NCI-H2081 (cell line): Measurements from ENCODE around the gene CHMP6.
A peak's percentile ranks its signal among the peaks of the same experiment; 100 is the strongest.

Experiments
- DNase-seq, 2 experiments: peaks; one replicate each; lab custom pipeline; 2025; lab: John Stamatoyannopoulos, UW

The CHMP6 gene

DNA sequence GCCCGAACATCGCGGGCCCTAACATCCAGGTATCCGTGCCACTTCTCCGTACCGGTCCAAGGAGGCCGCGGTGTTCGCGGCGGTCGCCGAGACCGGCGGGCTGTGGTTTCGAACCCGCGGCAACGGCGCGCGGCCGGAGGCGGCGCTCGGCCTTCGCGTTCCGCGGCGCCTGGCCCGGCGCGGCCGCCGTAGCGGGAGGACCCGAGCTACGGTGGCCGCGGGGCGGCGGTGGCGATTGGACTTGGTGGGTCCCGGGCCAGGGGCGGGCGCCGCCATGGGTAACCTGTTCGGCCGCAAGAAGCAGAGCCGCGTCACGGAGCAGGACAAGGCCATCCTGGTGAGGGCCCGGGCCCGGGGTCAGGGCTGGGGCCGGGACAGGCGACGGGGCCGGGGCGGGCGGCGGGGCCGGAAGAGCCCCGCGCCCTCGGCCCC is at the start of gene CHMP6:
CHMP6 (plus strand) TSS at position 197 of the 432 bp plus-strand sequence; CDS start at position 275, 78 bp downstream.
- peak; percentile 54 to 78 for DNase-seq

DNA sequence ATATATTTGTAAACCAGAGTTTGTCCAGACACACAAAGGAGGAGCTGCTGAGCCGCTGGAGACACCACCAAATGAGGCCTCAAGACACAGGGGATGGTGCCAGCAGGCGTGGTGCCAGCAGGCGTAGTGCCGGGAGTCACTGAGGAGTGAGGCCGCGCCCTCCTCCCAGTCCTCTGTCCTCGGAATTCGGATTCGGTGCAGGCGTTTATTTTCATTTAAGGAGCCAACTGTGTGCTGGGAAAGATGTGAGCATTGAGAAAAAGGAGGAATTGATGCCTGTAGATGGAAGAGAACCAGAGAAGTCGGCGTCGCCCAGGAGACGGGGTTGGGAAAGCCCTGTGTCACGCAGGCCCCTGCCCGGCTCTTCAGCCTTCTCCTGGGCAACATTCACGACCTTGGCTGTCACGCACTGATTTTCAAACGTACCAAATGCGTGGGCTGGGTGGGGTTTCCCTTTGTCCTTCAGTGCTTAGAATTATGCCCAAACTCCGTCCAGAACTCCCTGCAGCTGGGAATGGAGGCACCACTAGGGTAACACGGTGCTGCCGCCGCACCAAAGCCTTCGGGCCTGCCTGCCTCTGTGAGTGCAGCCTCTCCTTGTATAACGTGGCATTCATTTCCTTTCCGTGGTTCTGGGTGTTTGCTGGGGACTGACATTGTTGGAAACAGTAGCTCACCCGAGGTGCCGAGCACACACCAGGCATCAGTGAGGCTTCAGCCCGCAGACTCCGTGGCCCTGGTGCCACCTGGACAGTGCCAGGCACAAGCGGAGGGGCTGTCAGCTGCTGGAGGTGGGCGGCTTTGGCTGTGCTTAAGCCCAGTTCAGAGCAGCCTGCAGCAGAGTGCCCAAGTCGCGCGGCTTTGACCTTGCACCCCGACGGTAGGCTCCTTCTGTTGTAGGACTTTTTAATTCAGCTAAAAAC is 49.0 kb upstream of the CHMP6 start:
- no peak for DNase-seq

DNA sequence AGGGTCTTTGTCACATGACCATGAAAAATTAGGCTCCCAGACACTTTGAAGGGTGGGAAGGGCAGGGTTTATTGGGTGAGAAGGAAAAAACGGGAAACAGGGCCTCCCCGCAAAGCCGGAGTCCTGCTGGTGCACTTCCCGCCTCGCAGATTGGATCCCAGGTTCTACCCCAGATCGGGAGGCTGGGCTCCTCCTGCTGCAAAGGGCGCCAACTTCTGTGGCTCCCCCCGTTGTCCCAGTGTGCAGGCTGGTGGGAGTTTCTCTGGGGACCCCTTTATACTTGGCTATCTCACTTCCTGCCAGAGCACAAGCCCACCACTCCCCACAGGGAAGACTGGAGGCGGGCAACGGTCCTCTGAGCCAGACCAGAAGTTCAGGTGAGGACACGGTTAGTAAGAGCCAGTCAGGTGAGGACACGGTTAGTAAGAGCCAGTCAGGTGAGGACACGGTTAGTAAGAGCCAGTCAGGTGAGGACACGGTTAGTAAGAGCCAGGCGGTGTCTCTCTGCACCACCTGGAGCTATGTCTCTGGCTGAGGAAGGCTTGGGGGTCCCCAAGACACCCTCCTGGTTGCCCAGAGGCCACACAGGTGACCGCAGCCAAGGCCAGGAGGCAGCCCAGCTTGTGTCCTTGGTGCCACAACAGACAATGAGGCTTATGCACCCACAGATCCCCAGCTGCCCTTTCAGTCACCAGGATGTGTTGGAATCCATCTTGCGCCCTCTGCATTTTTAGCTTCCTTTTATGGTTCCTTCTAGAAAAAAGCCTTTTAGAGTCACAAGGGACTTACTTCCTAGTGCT is 48.1 kb upstream of the CHMP6 start:
- no peak for DNase-seq

DNA sequence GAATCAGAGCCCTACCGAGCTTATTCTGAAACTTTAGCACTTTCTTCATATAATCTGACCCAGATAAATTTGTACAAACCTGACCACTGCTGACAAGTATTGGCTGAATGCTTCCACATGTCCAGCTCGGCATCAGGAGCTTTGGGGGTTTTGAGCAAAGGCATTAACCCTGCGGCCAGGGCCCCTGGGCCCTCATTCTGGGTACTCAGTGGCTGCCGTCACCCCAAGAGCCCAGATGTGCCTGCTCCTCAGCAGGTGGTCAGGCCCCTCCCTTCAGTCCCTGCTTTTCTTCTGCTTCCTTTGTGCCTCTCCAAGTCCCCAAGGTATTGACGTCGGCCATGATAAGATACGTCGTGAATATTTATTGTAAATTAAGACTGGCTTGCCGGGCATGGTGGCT is 47.3 kb upstream of the CHMP6 start:
- DNase-seq, result no peak

DNA sequence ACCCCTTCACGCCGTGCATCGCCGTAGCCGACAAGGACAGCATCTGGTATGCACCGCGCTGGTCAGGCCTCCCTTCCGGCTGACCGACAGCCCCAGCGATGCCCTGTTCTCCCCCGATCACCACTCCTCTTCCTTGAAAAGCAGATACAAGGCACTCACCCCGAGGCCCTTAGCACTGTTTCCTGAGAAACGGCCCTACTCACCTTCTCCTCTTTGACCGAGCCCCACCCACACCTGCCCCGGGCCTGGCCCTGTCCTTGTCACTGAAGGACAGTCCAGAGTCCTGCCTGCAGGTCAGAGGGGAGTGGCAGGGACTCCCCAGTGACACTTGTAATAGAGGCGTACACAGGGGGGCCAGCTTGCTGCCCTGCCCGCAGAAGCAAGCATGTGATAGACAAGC is 45.9 kb upstream of the CHMP6 start:
- DNase-seq, result no peak

DNA sequence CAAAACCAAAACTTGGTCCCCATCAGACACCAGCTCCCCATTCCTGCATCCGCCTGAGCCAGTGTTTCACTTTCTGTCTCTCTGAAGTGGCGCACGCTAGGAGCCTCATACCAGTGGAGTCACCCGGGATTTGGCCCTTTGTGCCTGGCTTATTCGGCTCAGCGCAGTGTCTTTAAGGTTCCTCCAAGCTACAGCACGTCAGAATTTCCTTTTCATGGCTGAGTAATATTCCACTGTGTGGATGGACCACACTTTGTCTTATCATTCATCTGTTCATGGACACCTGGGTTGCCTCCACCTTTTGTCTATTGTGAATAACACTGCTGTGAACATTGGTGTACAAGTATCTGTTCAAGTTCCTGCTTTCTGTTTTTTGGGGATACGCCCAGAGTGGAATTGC is 45.2 kb upstream of the CHMP6 start:
- DNase-seq, result no peak

DNA sequence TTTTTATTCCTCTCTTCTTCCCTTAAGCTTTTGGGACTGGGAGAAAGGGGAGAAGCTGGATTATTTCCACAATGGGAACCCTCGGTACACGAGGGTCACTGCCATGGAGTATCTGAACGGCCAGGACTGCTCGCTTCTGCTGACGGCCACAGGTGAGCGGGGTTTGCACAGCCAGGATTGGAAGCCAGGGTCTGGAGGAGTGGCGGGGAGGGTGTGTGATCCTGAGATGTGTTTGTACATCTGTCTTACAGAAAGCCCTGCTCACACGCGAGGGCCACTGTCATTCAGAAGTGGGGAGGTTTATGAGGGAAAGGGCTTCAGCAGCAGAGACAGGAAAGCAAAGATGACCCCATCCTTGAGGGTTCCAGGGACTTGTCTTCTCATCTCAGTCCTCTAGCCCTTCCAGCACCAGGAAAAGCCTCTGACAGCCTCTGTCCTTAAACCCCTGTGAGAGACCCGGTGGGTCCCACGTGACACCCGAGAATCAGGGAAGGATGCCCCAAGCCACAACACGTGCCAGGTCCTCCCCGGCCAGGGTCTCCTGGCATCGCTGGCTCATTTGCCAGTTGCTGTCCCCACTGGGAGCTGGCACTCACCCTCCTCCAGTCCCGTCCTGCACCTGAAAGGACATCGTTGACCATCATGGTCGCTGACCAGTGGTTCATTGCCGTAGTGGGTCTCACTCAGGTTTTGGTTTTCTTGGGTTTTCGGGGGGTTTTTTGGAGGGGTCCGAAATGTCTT is 44.3 kb upstream of the CHMP6 start:
- no peak for DNase-seq

DNA sequence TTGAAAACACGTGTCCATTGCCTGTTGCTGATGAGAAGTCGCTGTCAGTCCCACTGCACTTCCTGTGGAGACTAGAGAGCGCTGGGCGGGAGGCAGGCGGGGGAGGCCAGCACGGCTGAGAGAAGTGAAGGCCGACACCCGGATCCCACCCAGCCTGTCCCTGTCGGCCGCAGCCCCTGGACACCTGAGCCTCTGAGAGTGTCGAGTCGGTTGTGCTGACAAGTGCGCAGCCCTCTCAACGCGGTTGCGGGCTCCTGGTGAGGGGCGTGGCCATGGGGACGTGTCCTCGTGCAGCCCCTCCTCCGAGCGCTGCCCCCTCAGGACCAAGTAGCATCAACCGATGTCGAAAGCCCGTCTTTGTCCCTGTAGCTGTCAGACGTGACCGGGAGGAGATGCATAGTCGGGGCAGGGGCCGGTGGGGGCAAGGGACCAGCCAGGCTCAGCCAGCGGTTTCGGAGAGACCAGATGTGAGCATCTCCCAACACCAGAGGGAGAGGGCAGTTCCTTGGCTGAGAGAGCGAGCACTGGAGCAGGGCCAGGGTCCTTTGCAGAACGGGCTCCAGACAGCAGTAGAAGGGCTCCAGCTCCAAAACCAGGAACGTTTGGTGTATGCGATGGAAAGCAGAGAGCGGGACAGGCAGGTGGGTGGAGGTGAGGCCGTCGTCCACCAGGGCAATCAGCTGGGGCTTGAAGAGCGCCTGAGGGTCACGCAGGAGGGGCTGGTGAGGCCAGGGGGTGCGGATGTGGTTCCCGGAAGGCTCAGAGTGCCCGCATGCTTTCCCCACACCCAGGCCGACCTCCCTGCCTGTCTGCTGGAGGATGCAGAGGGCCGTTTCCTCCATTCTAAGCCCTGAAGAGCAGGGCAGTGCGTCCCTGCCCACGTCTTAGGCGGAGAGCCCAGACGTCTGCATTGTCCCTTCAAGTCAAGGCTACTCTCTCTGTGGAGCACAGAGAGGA is 43.3 kb upstream of the CHMP6 start:
- no peak for DNase-seq

DNA sequence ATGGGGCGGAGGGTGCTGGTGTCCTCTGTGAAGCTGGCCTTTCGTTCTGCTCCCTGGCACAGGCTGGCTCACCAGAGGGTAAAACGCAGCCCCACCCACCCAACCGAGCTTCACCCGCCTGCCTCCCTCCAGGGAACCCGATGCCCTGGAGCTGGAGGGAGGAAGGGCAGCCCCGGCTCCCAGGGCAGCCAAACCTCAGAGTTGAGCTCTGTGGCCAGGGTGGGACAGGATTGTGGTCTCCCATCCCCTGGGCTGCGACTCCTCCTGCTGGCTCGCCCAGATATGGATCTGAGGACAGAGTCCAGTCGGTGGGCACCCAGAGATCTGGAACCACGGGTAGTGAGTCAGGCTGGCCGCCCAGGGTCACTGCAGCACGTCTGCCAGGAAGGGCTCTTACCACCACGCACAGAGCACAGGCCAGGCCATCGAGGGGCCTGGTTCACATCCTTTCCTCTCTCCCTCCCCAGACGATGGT is 42.6 kb upstream of the CHMP6 start:
- DNase-seq, result no peak

DNA sequence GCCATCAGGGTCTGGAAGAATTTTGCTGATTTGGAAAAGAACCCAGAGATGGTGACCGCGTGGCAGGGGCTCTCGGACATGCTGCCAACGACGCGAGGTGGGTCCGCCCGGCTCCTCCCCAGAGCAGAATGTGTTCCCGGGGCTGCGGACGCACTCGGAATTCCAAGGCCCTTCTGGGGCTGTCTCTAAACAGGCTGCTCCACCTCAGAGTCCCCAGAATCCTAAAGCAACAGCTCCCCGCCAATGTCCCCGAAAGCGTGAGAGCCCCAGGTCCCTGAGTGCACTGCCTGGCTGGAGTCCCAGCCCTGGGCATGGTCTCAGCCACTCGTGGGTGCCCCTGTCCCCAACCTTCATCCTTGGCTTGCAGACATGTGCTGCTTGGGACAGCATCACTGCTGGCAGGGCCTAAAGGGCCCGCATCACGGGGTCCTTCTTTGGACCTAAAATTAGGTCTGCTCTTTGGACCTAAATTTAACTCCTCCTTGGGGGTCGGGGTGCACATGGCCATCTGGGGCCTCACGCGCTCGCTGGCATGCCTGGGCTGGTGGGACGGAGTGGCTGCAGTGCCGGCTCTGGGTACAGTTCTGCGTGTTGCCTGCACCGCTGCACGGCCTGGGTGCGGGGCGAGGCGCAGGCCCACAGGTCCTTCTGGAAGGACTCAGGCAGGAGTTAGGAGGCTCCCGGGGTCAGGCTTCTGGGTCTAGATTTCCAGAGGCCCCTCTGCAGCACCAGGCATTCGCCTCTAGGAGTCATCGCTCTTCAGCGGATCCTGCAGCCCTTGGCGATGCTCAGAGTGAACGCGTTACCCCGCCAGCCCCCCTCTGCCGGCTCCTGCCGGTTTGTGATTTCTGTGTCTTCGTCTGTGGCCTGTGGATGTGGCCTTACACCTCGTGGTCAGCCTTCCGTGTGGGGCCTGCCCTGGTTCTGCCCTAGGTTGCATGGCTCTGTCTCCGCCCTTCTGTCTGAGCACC is 41.9 kb upstream of the CHMP6 start:
- no peak for DNase-seq

DNA sequence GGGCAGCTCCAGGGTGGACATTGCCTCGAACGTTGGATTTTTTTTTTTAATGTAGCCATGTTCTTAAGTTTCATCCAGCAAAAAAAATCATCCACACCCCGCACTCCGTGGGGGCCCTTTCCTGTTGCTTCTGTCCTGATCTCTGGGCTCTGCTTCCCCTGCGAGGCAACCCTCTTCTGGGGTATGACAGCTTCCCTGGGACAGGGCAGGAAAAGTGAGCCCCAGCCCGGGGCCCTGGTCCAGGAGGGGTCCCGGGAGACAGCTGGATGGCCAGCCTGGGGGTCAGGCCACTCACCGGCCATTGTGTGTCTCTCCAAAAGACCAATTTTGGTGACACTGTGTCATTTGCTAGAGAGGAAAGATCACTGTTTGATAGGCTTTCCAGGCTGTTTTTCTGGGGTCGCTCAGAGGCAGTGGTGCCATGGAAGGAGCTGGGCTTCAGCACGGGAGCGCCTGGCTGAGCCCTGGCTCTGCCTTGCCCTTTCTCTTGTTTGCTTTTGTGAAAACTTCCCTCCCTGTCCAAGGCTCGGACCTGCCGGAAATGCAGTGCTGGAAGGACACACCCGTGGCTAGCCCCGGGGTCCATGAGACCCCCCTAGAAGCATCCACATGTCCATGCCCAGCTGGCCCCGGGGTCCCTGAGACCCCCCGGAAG is 41.0 kb upstream of the CHMP6 start:
- DNase-seq, result no peak

DNA sequence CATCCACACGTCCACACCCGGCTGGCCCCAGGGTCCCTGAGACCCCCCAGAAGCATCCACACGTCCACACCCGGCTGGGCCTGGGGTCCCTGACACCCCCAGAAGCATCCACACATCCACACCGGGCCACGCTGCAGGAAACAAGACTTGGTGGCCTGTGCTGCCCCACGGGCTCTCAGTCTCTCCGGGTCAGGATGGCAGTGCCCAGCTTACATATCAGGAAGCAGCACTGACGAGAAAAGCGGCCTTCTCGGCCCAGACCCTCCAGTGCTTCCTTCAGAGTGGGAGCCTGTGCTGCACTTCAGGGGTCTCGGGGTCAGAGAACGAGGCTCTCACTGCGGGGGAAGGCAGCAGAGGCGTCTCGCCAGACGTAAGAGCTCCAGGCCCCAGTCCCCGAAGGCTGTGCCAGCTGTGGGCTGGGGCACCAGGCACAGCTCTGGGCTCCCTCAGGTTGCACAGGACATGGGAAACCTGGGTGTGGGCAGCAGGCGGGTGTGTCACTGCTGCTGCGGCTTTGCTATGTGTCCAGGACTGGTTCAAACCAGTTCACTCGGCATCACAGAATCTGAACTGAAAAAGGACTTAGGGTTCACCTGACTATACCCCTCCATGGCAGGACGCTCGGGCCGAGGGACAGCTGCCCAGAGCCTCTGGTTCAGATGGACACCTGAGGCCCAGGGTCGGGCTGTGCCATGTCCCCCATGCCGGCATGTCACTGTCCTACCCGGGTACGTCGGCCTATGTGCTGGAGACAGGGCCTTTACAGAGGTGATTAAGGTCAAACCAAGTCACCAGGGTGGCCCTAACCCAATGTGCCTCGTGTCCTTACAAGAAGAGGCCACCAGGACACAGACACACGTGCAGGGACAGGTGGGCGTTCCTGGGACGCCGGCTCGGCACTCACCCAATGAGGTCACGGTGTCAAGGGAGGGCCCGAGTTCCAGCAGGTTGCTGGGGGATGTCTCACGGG is 40.2 kb upstream of the CHMP6 start:
- DNase-seq, result no peak

DNA sequence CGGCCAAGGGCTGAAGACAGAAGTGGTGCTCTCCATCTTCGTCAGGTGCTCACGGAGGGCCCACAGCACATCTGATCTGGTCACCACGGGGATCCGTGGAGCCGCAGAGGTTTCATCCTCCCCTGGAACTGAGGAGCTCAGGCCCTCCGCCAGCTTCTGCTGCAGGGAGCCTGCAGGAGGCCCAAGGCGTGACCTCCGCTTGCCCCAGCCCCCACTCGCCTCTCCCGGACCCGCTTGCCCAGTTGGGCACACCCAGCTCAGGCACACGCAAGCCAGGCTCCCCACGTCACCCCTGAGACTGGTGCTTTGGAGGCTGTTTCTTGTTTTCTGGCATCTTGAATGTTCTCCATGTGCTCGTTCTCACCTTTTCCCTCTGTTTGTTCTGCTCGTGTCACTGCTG is 39.4 kb upstream of the CHMP6 start:
- no peak for DNase-seq

DNA sequence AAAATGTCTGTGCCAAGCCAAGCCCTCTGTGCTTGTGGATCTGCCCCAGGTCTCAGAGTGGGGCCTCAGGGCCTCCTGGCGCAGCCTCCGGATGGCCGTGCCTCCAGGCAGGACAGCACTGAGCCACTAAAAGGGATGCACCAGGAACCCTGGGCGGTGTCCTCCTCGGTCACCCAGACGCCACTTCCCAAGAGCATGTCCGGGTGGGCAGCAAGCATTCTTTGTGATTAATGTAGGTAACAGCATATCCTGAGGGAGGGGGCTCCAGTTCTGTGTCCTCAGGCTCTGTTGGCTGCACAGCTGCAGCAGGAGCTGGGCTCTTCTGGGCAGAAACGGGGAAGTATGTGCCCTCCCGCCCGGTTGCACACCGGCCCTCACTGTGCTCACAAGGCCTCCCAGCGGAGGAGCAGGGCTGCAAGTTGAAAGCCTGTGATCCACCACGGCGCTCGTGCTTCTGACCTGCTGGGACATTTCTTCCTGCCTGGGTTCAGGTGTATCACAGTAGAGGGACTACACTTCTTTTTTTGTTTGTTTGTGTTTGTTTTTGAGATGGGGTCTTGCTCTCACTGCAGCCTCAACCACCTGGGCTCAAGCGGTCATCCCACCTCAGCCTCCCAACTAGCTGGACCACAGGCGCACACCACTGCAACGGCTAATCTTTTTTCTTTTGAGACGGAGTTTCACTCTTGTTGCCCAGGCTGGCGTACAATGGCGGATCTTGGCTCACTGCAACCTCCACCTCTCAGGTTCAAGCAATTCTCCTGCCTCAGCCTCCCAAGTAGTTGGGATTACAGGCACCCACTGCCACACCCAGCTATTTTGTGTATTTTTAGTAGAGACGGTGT is 37.9 kb upstream of the CHMP6 start:
- no peak for DNase-seq

DNA sequence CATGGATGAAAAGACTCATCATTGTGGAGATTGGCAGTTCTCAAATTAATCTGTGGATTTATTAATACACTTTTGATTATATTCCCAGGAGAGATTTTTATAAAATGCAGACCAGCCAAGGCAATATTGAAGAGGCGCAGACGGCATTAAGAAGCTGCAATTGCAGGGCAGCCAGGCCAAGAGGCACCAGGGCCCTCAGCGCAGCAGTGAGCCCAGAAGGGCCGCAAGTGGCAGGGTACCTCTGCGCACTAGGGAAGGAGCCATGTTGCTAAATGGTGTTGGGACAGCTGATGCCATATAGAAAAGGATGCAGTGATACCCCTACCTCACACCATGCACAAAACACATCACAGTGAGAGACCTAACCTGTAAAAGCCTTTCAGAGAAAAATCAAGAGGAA is 36.6 kb upstream of the CHMP6 start:
- no peak for DNase-seq

DNA sequence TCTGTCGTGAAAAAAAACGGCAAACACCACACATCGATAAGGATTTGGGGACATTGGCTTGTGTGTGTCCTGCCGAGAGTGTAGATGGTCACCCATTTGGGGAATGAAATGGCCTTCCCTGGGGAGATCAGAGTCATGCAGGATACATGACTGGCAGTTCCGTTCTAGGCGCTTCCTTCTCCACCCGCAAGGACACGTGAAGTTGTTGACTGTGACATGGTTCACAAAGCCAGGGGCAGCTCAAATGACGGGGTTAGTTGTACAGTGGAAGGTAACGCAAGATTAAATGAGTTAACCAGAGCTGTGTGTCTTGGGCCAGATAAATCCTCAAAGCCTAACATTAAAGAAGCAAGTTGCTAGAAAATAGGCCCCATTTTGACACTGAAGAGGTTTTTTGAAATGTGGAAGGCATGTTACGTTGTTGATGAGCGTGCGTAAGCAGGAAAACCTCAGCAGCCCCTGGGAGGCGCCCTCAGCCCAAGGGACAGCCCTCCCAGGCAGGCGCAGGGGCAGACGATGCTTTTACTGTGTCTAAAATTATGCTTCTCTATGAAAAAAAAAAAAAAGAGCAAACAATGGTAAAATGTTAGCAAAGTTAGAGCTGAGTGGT is 35.9 kb upstream of the CHMP6 start:
- no peak for DNase-seq
